Measurements from ENCODE around the gene IFI27L2. TPM values are rescaled to one million over a fixed set of nuclear protein-coding genes. Genes with fewer than 3 reads are reported as not detected.

IFI27L2 gene
- polyA plus RNA-seq, 1 of the 3 experiments (the other 2 are of a cell fraction) = 200 TPM

- 87% methylated on average over 5 of the region's 5 CpGs for WGBS (ENCODE audit: low lambda C conversion rate)
- Histone ChIP-seq H3F3A (replicated peaks; ENCODE audit: insufficient read depth) (no peaks in the 10 kb centered on the region), H3K36me3 (replicated peaks in 1 of 2; ENCODE audit: control insufficient read depth in 1 of 2, insufficient read depth in 2 of 2, low read length in 1 of 2) (no peaks in the 10 kb centered on the region), H3K9ac (no peak overlapping the region), H2AFZ (ENCODE audit: low read depth) (no peak overlapping the region), H3K27me3 (ENCODE audit: insufficient read depth) (no peaks in the 10 kb centered on the region), H3K4me3 (ENCODE audit: low read depth in 2 of 2, low read length in 1 of 2) (no peak overlapping the region), H3K9me2 (no peaks in the 10 kb centered on the region), H3K4me2 (no peak overlapping the region), H3K9me3 (no peaks in the 10 kb centered on the region), H3K27ac (ENCODE audit: low read depth in 2 of 2, low read length in 1 of 2) (no peak overlapping the region; a peak in 1 of 4 replicates), H3K4me1 (ENCODE audit: control insufficient read depth in 1 of 2, insufficient read depth in 2 of 2, low read depth in 1 of 2, low read length in 1 of 2) (peaks cover 0 to 36% of the 10 kb centered on the region in 2 experiments; a peak in 1 of 4 replicates), H3K79me2 (ENCODE audit: insufficient read depth) (no peaks in the 10 kb centered on the region), H4K20me1 (ENCODE audit: insufficient read depth) (no peaks in the 10 kb centered on the region)
- POLR2A ChIA-PET = no interaction called here
- TF ChIP-seq SMC3 (IDR thresholded peaks at IDR 0.05; ENCODE audit: low read depth, low read length) (no peak), MXI1 (IDR thresholded peaks at IDR 0.05; ENCODE audit: low read depth, low read length) (no peak), RAD21 (IDR thresholded peaks at IDR 0.05; ENCODE audit: low read length) (no peak), PBX3 (IDR thresholded peaks at IDR 0.05) (no peak), FOXM1 (IDR thresholded peaks at IDR 0.05; ENCODE audit: low read depth) (no peak), GABPA (IDR thresholded peaks at IDR 0.05; ENCODE audit: low read depth) (no peak), YY1 (IDR thresholded peaks at IDR 0.05; ENCODE audit: low read depth) (no peak), ZBTB33 (IDR thresholded peaks at IDR 0.05; ENCODE audit: borderline replicate concordance, low read depth) (no peak), FOSL2 (IDR thresholded peaks at IDR 0.05; ENCODE audit: borderline replicate concordance, low read depth) (no peak), FOXJ3 (CRISPR knock-in tag; IDR thresholded peaks at IDR 0.05) (no peak), NFIC (IDR thresholded peaks at IDR 0.05; ENCODE audit: borderline replicate concordance) (no peak)
- DNase-seq = no peak
- CTCF ChIA-PET = interaction anchor here (2.7 to 3.3 kb wide), 3 partner anchors 19 to 63 kb away, joined by 11 to 14 read pairs (median 12); no protein-coding TSS in a partner anchor
Measured at GRCh38 chr14:94113908-94114588, 15.4 kb downstream of the IFI27L2 start.

GRCh38 chr14:94113490-94113889 lies 15.9 kb downstream of the IFI27L2 start:
- 0 out of 4 replicates have a peak, but pooled peaks of 1 of the 2 experiments have one; percentile 12 for TF ChIP-seq EP300 (IDR thresholded peaks at IDR 0.05; ENCODE audit: borderline replicate concordance in 1 of 2, low read depth in 1 of 2, low read length in 1 of 2)
- no peak for TF ChIP-seq TCF12 (IDR thresholded peaks at IDR 0.05)
- H3K27me3 ChIP-seq (ENCODE audit: insufficient read depth) = no peaks in the 10 kb centered on the region
- POLR2A ChIA-PET = no interaction called here
- H3K9me3 ChIP-seq = no peaks in the 10 kb centered on the region
- no peaks in the 10 kb centered on the region for H3K36me3 ChIP-seq (replicated peaks in 1 of 2; ENCODE audit: control insufficient read depth in 1 of 2, insufficient read depth in 2 of 2, low read length in 1 of 2)
- H3K27ac ChIP-seq (ENCODE audit: low read depth in 2 of 2, low read length in 1 of 2) = no peak overlapping the region; a peak in 1 of 4 replicates
- H3K79me2 ChIP-seq (ENCODE audit: insufficient read depth) = no peaks in the 10 kb centered on the region
- no peaks in the 10 kb centered on the region for H4K20me1 ChIP-seq (ENCODE audit: insufficient read depth)
- H3K9me2 ChIP-seq = no peaks in the 10 kb centered on the region
- H3K9ac ChIP-seq = no peak overlapping the region
- no peak overlapping the region for H3K4me2 ChIP-seq
- H3K4me3 ChIP-seq (ENCODE audit: low read depth in 2 of 2, low read length in 1 of 2) = no peak overlapping the region
- 72% methylated on average over 6 of the region's 6 CpGs for WGBS (ENCODE audit: low lambda C conversion rate)
- DNase-seq = peak; percentile 64
- CTCF ChIA-PET = interaction anchor here (2.7 to 3.3 kb wide), 3 partner anchors 19 to 63 kb away, joined by 11 to 14 read pairs (median 12); no protein-coding TSS in a partner anchor
- H3F3A ChIP-seq (replicated peaks; ENCODE audit: insufficient read depth) = no peaks in the 10 kb centered on the region
- no peak overlapping the region for H2AFZ ChIP-seq (ENCODE audit: low read depth)
- peaks cover 0 to 35% of the 10 kb centered on the region in 2 experiments; a peak in 1 of 4 replicates for H3K4me1 ChIP-seq (ENCODE audit: control insufficient read depth in 1 of 2, insufficient read depth in 2 of 2, low read depth in 1 of 2, low read length in 1 of 2)
